Epithelial cell of esophagus (primary cell): Measurements from ENCODE around the gene EIF2AK2.

ENCODE experiments used
- DNase-seq: peaks from one replicate; pipeline ENCODE4 v3.0.0; 2010; ENCODE audit warnings: low read depth
- H3K4me3 ChIP-seq: 2 replicates; pipeline ENCODE4 v1.5.1; 2011; ENCODE audit warnings: mild to moderate bottlenecking, low read length, control low read depth
- CTCF ChIP-seq: IDR thresholded peaks from 2 replicates; pipeline ENCODE4 v1.5.1; 2011; ENCODE audit warnings: low read depth, mild to moderate bottlenecking, low read length, control low read depth, inconsistent platforms; ENCODE audit not compliant: insufficient read depth; ENCODE audit errors: missing control alignments

Gene EIF2AK2

GRCh38 chr2:37188570-37188969 lies 31.8 kb upstream of the EIF2AK2 start, which contains the start of gene SULT6B1:
Gene SULT6B1, minus strand, starts transcription at chr2:37188670. Its CDS starts 30 bp downstream, at chr2:37188640.
- H3K4me3 ChIP-seq: no peak within 1 kb of the TSS
- no peak for DNase-seq
- no peak for TF ChIP-seq CTCF

GRCh38 chr2:37181726-37182684 lies 25.2 kb upstream of the EIF2AK2 start:
- H3K4me3 ChIP-seq: no peak overlapping the region
- TF ChIP-seq CTCF: no peak
- DNase-seq: no peak

GRCh38 chr2:37180640-37181039 lies 23.9 kb upstream of the EIF2AK2 start:
- DNase-seq: no peak
- TF ChIP-seq CTCF: no peak

GRCh38 chr2:37180006-37180639 lies 23.3 kb upstream of the EIF2AK2 start:
- no peak for TF ChIP-seq CTCF
- H3K4me3 ChIP-seq: no peak overlapping the region
- peak; percentile 59 for DNase-seq

More at GRCh38 chr2:37180640-37181039, 23.9 kb upstream of the EIF2AK2 start:
- no peak overlapping the region for H3K4me3 ChIP-seq

GRCh38 chr2:37173741-37174140 lies 17.0 kb upstream of the EIF2AK2 start:
- DNase-seq: no peak
- no peak for TF ChIP-seq CTCF
- H3K4me3 ChIP-seq: no peak overlapping the region

- no peak overlapping the region for H3K4me3 ChIP-seq
- DNase-seq: no peak
- TF ChIP-seq CTCF: no peak
Observed at GRCh38 chr2:37171624-37171950, 14.8 kb upstream of the EIF2AK2 start.
